Measurements from ENCODE around the gene STON2. TPM values are rescaled to one million over a fixed set of nuclear protein-coding genes. Genes with fewer than 3 reads are reported as not detected.

The STON2 gene
- polyA plus RNA-seq, 2 donors: 8.5 to 20.4 TPM

- no peak overlapping the region for H3K4me3 ChIP-seq (ENCODE audit: low read depth in 1 of 2, low read length in 2 of 2)
- peaks cover 0 to 3% of the 10 kb centered on the region in 2 donors for H3K4me1 ChIP-seq (ENCODE audit: control insufficient read depth in 2 of 2, insufficient read depth in 2 of 2, low read length in 1 of 2)
- H3K36me3 ChIP-seq (ENCODE audit: control insufficient read depth in 2 of 2, insufficient read depth in 2 of 2, low read length in 1 of 2): no peaks in the 10 kb centered on the region
- no peaks in the 10 kb centered on the region for H3K9me3 ChIP-seq (ENCODE audit: control insufficient read depth in 2 of 2, insufficient read depth in 1 of 2, low read depth in 1 of 2, low read length in 1 of 2)
- no peaks in the 10 kb centered on the region for H3K27me3 ChIP-seq (ENCODE audit: control insufficient read depth in 1 of 2, insufficient read depth in 2 of 2, low read length in 2 of 2)
- WGBS, 2 donors: 90 to 91% methylated on average over 4 of the region's 4 CpGs
- no peak overlapping the region for H3K27ac ChIP-seq (ENCODE audit: low read depth in 2 of 2, low read length in 1 of 2)
Measured at GRCh38 chr14:81305065-81305464, 95.1 kb downstream of the STON2 start.

DNA sequence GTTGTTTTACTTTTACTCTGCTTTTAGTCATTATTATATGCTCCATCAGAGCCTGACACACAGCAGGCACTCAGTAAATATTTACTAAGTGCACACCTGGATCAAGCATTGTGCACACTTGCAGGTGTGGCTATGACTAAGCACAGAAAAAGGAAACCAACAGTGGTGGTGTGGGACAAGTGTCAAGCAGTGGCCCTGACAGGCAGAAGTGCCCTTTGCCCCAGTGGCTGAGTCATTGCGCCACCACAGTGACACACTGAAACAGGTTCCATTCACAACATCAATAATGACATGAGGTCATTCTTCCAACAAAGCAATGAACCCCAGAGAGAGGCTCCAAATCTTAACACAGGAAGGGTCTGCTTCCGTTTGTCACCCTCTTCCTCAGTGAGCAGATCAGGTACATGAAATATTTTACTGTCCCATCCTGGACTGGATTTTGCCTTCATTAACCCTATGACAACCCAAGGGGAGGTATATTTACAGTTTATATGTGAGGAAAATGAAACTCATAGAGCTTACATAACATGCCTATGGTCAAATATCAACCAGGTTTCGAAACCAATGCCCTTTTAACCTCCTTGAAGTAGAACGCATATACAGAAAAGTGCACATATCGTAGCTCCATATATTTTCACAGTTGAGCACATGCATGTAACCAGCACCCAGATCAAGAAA lies 96.7 kb downstream of the STON2 start:
- Histone ChIP-seq H3K27me3 (ENCODE audit: control insufficient read depth in 1 of 2, insufficient read depth in 2 of 2, low read length in 2 of 2) (no peaks in the 10 kb centered on the region), H3K4me3 (ENCODE audit: low read depth in 1 of 2, low read length in 2 of 2) (no peak overlapping the region), H3K9me3 (ENCODE audit: control insufficient read depth in 2 of 2, insufficient read depth in 1 of 2, low read depth in 1 of 2, low read length in 1 of 2) (no peaks in the 10 kb centered on the region), H3K27ac (ENCODE audit: low read depth in 2 of 2, low read length in 1 of 2) (peak overlapping the region; percentile 7 to 23), H3K4me1 (ENCODE audit: control insufficient read depth in 2 of 2, insufficient read depth in 2 of 2, low read length in 1 of 2) (peaks cover 0 to 3% of the 10 kb centered on the region in 2 donors), H3K36me3 (ENCODE audit: control insufficient read depth in 2 of 2, insufficient read depth in 2 of 2, low read length in 1 of 2) (no peaks in the 10 kb centered on the region)
- WGBS, 2 donors: 52 to 59% methylated on average over 5 of the region's 5 CpGs

- WGBS, 2 donors: 78 to 83% methylated on average over 3 of the region's 3 CpGs
- Histone ChIP-seq H3K4me3 (ENCODE audit: low read depth in 1 of 2, low read length in 2 of 2) (no peak overlapping the region), H3K27ac (ENCODE audit: low read depth in 2 of 2, low read length in 1 of 2) (no peak overlapping the region)
Measured at GRCh38 chr14:81302638-81303037, 97.5 kb downstream of the STON2 start.

GRCh38 chr14:81301813-81302212 lies 98.3 kb downstream of the STON2 start:
- H3K4me1 ChIP-seq (ENCODE audit: control insufficient read depth in 2 of 2, insufficient read depth in 2 of 2, low read length in 1 of 2): peaks cover 0 to 5% of the 10 kb centered on the region in 2 donors
- H3K4me3 ChIP-seq (ENCODE audit: low read depth in 1 of 2, low read length in 2 of 2): no peak overlapping the region
- H3K36me3 ChIP-seq (ENCODE audit: control insufficient read depth in 2 of 2, insufficient read depth in 2 of 2, low read length in 1 of 2): no peaks in the 10 kb centered on the region
- H3K27ac ChIP-seq (ENCODE audit: low read depth in 2 of 2, low read length in 1 of 2): no peak overlapping the region
- H3K27me3 ChIP-seq (ENCODE audit: control insufficient read depth in 1 of 2, insufficient read depth in 2 of 2, low read length in 2 of 2): no peaks in the 10 kb centered on the region
- no peaks in the 10 kb centered on the region for H3K9me3 ChIP-seq (ENCODE audit: control insufficient read depth in 2 of 2, insufficient read depth in 1 of 2, low read depth in 1 of 2, low read length in 1 of 2)
- 72 to 87% methylated on average over 1 of the region's 1 CpG for WGBS, 2 donors

More at GRCh38 chr14:81302638-81303037, 97.5 kb downstream of the STON2 start:
- no peaks in the 10 kb centered on the region for H3K36me3 ChIP-seq (ENCODE audit: control insufficient read depth in 2 of 2, insufficient read depth in 2 of 2, low read length in 1 of 2)
- no peaks in the 10 kb centered on the region for H3K9me3 ChIP-seq (ENCODE audit: control insufficient read depth in 2 of 2, insufficient read depth in 1 of 2, low read depth in 1 of 2, low read length in 1 of 2)
- H3K4me1 ChIP-seq (ENCODE audit: control insufficient read depth in 2 of 2, insufficient read depth in 2 of 2, low read length in 1 of 2): peaks cover 0 to 3% of the 10 kb centered on the region in 2 donors
- no peaks in the 10 kb centered on the region for H3K27me3 ChIP-seq (ENCODE audit: control insufficient read depth in 1 of 2, insufficient read depth in 2 of 2, low read length in 2 of 2)

DNA sequence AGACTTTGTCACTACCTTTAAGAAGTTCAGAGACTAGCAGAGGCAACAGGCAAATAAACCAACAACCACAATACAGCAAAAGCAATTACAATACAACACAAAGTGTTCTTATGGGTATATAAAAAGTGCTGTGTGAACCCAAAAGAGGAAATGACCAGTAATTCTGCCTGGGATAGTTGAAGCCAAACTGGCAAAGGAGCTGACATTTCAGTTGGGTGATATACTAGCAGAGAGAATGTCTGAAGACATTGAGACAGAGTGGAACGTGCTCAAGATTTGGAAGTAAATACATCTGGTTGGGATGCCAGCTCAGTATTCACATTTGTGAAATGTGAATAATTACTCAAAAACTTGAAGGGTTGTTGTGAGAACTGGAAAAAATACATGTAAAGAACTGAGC lies 98.8 kb downstream of the STON2 start:
- Histone ChIP-seq H3K27me3 (ENCODE audit: control insufficient read depth in 1 of 2, insufficient read depth in 2 of 2, low read length in 2 of 2) (no peaks in the 10 kb centered on the region), H3K36me3 (ENCODE audit: control insufficient read depth in 2 of 2, insufficient read depth in 2 of 2, low read length in 1 of 2) (no peaks in the 10 kb centered on the region), H3K9me3 (ENCODE audit: control insufficient read depth in 2 of 2, insufficient read depth in 1 of 2, low read depth in 1 of 2, low read length in 1 of 2) (no peaks in the 10 kb centered on the region), H3K4me3 (ENCODE audit: low read depth in 1 of 2, low read length in 2 of 2) (no peak overlapping the region), H3K27ac (ENCODE audit: low read depth in 2 of 2, low read length in 1 of 2) (no peak overlapping the region), H3K4me1 (ENCODE audit: control insufficient read depth in 2 of 2, insufficient read depth in 2 of 2, low read length in 1 of 2) (peaks cover 0 to 5% of the 10 kb centered on the region in 2 donors)
- 33 to 52% methylated on average over 1 of the region's 1 CpG for WGBS, 2 donors

DNA sequence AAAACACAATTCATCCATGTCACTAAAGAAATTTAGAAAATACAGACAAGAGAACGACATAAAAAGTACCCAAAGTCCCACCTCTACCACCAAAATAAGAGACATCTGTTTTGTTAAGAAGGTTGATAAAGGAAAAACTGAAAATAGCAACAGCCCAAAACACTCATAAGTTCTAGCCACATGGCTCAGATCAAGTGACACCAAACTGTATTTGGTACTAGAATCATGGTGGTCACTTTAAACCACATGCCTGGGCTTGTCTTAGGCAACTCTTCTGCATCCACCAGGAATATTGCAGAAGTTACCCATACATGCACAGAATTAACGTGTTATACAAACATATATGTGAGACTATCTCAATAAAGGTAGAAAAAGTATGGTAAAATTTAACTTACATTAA lies 101.2 kb downstream of the STON2 start:
- Histone ChIP-seq H3K9me3 (ENCODE audit: control insufficient read depth in 2 of 2, insufficient read depth in 1 of 2, low read depth in 1 of 2, low read length in 1 of 2) (no peaks in the 10 kb centered on the region), H3K27me3 (ENCODE audit: control insufficient read depth in 1 of 2, insufficient read depth in 2 of 2, low read length in 2 of 2) (no peaks in the 10 kb centered on the region), H3K4me1 (ENCODE audit: control insufficient read depth in 2 of 2, insufficient read depth in 2 of 2, low read length in 1 of 2) (peaks cover 0 to 5% of the 10 kb centered on the region in 2 donors), H3K36me3 (ENCODE audit: control insufficient read depth in 2 of 2, insufficient read depth in 2 of 2, low read length in 1 of 2) (no peaks in the 10 kb centered on the region), H3K4me3 (ENCODE audit: low read depth in 1 of 2, low read length in 2 of 2) (no peak overlapping the region), H3K27ac (ENCODE audit: low read depth in 2 of 2, low read length in 1 of 2) (no peak overlapping the region)
- 86 to 93% methylated on average over 2 of the region's 2 CpGs for WGBS, 2 donors

- Histone ChIP-seq H3K4me1 (ENCODE audit: control insufficient read depth in 2 of 2, insufficient read depth in 2 of 2, low read length in 1 of 2) (peaks cover 0 to 2% of the 10 kb centered on the region in 2 donors), H3K36me3 (ENCODE audit: control insufficient read depth in 2 of 2, insufficient read depth in 2 of 2, low read length in 1 of 2) (no peaks in the 10 kb centered on the region), H3K4me3 (ENCODE audit: low read depth in 1 of 2, low read length in 2 of 2) (no peak overlapping the region), H3K27ac (ENCODE audit: low read depth in 2 of 2, low read length in 1 of 2) (no peak overlapping the region), H3K9me3 (ENCODE audit: control insufficient read depth in 2 of 2, insufficient read depth in 1 of 2, low read depth in 1 of 2, low read length in 1 of 2) (no peaks in the 10 kb centered on the region), H3K27me3 (ENCODE audit: control insufficient read depth in 1 of 2, insufficient read depth in 2 of 2, low read length in 2 of 2) (no peaks in the 10 kb centered on the region)
- whole genome bisulfite sequencing, 2 donors: 67 to 79% methylated on average over 2 of the region's 2 CpGs
Measured at GRCh38 chr14:81298122-81298521, 102.0 kb downstream of the STON2 start.

- 66 to 70% methylated on average over 4 of the region's 4 CpGs for WGBS, 2 donors
- Histone ChIP-seq H3K9me3 (ENCODE audit: control insufficient read depth in 2 of 2, insufficient read depth in 1 of 2, low read depth in 1 of 2, low read length in 1 of 2) (no peaks in the 10 kb centered on the region), H3K27ac (ENCODE audit: low read depth in 2 of 2, low read length in 1 of 2) (no peak overlapping the region), H3K4me3 (ENCODE audit: low read depth in 1 of 2, low read length in 2 of 2) (no peak overlapping the region), H3K27me3 (ENCODE audit: control insufficient read depth in 1 of 2, insufficient read depth in 2 of 2, low read length in 2 of 2) (no peaks in the 10 kb centered on the region), H3K4me1 (ENCODE audit: control insufficient read depth in 2 of 2, insufficient read depth in 2 of 2, low read length in 1 of 2) (peaks cover 0 to 2% of the 10 kb centered on the region in 2 donors), H3K36me3 (ENCODE audit: control insufficient read depth in 2 of 2, insufficient read depth in 2 of 2, low read length in 1 of 2) (no peaks in the 10 kb centered on the region)
Measured at GRCh38 chr14:81295958-81296923, 103.9 kb downstream of the STON2 start.

DNA sequence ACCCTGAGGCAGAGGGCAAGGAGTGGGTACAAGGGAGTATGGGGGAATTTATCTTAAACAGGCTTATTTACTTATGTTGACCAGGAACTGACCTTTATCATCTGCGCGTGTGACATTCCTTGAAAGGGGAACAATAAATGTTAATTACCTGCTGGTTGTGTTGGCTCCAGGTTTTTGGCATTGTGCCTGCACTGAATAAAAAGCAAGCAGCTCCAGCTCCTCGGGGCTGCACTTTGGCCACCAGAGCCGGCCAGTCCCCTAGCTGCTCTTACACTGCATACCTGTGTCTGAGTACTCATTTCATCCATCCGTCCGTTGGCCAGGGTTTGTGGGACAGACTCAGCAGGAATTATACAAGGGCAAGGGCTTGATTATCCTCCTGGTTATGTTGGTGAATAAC lies 110.6 kb downstream of the STON2 start:
- H3K4me1 ChIP-seq (ENCODE audit: control insufficient read depth in 2 of 2, insufficient read depth in 2 of 2, low read length in 1 of 2): no peaks in the 10 kb centered on the region
- WGBS, 2 donors: 82% methylated on average over 6 of the region's 6 CpGs
- H3K9me3 ChIP-seq (ENCODE audit: control insufficient read depth in 2 of 2, insufficient read depth in 1 of 2, low read depth in 1 of 2, low read length in 1 of 2): no peaks in the 10 kb centered on the region
- H3K27ac ChIP-seq (ENCODE audit: low read depth in 2 of 2, low read length in 1 of 2): no peak overlapping the region
- H3K4me3 ChIP-seq (ENCODE audit: low read depth in 1 of 2, low read length in 2 of 2): no peak overlapping the region
- no peaks in the 10 kb centered on the region for H3K36me3 ChIP-seq (ENCODE audit: control insufficient read depth in 2 of 2, insufficient read depth in 2 of 2, low read length in 1 of 2)
- no peaks in the 10 kb centered on the region for H3K27me3 ChIP-seq (ENCODE audit: control insufficient read depth in 1 of 2, insufficient read depth in 2 of 2, low read length in 2 of 2)
